Activated CD4-positive, alpha-beta T cell treated with anti-CD3 and anti-CD28 coated beads, Interleukin-2, amount 10 ng/mL, durations not matched to agents 7 days and 5 days (primary cell): ENCODE measurements around the gene CCDC47. TPM values are rescaled to one million over a fixed set of nuclear protein-coding genes. Genes with fewer than 3 reads are reported as not detected.

Experiments
- CTCF ChIA-PET: fragments of 350-600 bp; sonication (Branson Sonifier 250); formaldehyde crosslinking; loops from one replicate; lab custom pipeline; 2021; ENCODE audit warnings: antibody characterized with exemption; lab: Charles Lee
- POLR2A ChIA-PET: fragments of 350-600 bp; sonication (Branson Sonifier 250); formaldehyde crosslinking; loops from one replicate; lab custom pipeline; 2021; ENCODE audit warnings: antibody characterized with exemption; lab: Charles Lee
- DNase-seq: peaks from one replicate; pipeline ENCODE4 v3.0.0-alpha.2; 2020
- H3K27ac Mint-ChIP-seq: one replicate; pipeline ENCODE4 v1.8.0; 2021; ENCODE audit warnings: mild to moderate bottlenecking, moderate library complexity, mixed read lengths
- H3K27me3 Mint-ChIP-seq: one replicate; pipeline ENCODE4 v1.8.0; 2021; ENCODE audit warnings: mixed read lengths
- H3K36me3 Mint-ChIP-seq: one replicate; pipeline ENCODE4 v1.8.0; 2021; ENCODE audit warnings: low read depth, mixed read lengths
- H3K4me1 Mint-ChIP-seq: one replicate; pipeline ENCODE4 v1.8.0; 2021; ENCODE audit warnings: mixed read lengths
- H3K4me3 Mint-ChIP-seq: one replicate; pipeline ENCODE4 v1.8.0; 2021; ENCODE audit warnings: mild to moderate bottlenecking, moderate library complexity, mixed read lengths
- H3K9me3 Mint-ChIP-seq: one replicate; pipeline ENCODE4 v1.8.0; 2021; ENCODE audit warnings: mixed read lengths
- total RNA-seq, 2 experiments: library from RNA; stranded (reverse); gene quantifications; one replicate each; pipeline ENCODE4 v1.2.3, GENCODE V29; 2021

CCDC47 gene
- total RNA-seq, 2 experiments from 2014 or later, result 59.2 to 65.4 TPM

- Mint-ChIP-seq H3K27ac (no peak overlapping the region), H3K4me1 (peaks cover 9% of the 10 kb centered on the region), H3K4me3 (no peak overlapping the region), H3K9me3 (no peaks in the 10 kb centered on the region), H3K36me3 (peaks cover 31% of the 10 kb centered on the region), H3K27me3 (no peaks in the 10 kb centered on the region)
- ChIA-PET CTCF (interaction anchor here (0.8 to 3.2 kb wide), 7 partner anchors 12 to 289 kb away, joined by 3 to 11 read pairs (median 4); no protein-coding TSS in a partner anchor), POLR2A (no interaction called here)
- no peak for DNase-seq
These were observed 58.7 kb downstream of the CCDC47 start for GRCh38 chr17:63714550-63715277.

DNA sequence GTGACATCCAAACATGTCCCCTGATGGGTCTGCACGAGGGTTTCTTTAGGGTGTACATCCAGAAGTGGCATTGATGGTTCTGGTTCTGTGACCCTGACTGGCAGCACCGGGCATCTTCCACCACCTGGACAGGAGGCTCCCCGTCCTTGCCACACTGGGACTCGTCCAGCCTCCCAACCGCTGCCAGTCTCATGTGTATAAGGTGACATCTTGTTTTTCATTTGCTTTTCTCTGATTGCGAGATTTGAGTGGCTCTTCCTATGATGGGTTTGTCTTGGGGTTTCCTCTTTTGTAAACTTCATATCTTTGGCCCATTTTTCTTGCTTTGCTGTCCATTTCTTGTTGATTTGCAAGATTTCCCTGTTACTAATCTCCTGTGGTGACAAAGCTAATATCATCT is 64.3 kb downstream of the CCDC47 start:
- CTCF ChIA-PET, result interaction anchor here (0.6 to 3.4 kb wide), 9 partner anchors 12 to 386 kb away, joined by 3 to 21 read pairs (median 6); no protein-coding TSS in a partner anchor
- H3K9me3 Mint-ChIP-seq, result no peaks in the 10 kb centered on the region
- no peak for DNase-seq
- peak overlapping the region; percentile 36 for H3K27ac Mint-ChIP-seq
- peaks cover 61% of the 10 kb centered on the region for H3K4me1 Mint-ChIP-seq
- no peak overlapping the region for H3K4me3 Mint-ChIP-seq
- no peaks in the 10 kb centered on the region for H3K27me3 Mint-ChIP-seq
- peaks cover 49% of the 10 kb centered on the region for H3K36me3 Mint-ChIP-seq
- POLR2A ChIA-PET, result interaction anchor here (1.1 kb wide), 1 partner anchor 10 kb away, joined by 3 read pairs; no protein-coding TSS in a partner anchor

- DNase-seq, result peak; percentile 21
- Mint-ChIP-seq H3K27me3 (no peaks in the 10 kb centered on the region), H3K4me3 (peak overlapping the region; percentile 22), H3K4me1 (peaks cover 80% of the 10 kb centered on the region), H3K27ac (peak overlapping the region; percentile 80), H3K9me3 (no peaks in the 10 kb centered on the region), H3K36me3 (peaks cover 60% of the 10 kb centered on the region)
- CTCF ChIA-PET, result interaction anchor here (0.6 to 1.9 kb wide), 4 partner anchors 9 to 281 kb away, joined by 3 to 5 read pairs (median 5); no protein-coding TSS in a partner anchor
- POLR2A ChIA-PET, result no interaction called here
These were observed 66.2 kb downstream of the CCDC47 start for GRCh38 chr17:63707151-63707550.

DNA sequence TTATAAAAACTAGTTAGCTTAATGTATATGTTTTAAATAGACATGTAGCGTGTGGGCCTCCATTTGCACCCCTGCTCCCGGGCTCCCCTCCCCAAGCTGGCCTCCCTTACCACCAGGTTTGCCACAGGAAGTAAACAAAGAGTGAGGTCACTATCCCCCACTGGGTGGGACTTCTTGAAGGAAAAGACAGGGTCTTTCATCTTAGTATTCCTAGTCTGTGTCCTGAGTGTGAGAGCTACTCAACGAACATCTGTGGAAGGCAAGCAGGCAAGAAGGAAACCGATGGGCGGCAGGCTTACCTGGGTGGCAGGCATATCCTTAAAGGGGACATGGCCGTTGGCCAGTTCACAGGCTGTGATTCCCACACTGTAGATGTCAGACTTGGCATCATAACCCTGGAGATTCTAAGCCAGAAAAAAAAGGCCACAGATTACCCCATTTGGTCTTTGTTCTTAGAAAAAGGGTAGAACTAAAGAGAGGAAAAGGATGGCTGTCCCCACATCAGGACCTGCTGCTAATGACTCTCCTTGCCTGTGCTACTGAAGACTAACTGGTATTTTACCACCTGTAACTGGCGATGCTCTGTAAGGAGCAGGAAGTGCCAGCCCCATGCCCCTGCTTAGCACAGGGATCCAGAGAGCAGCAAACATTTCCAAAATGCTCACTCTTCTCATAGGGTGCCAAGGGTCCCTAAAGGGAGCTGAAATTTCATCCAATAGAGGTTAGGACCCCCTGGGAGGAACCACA is 66.9 kb downstream of the CCDC47 start:
- ChIA-PET CTCF (interaction anchor here (1.0 to 1.9 kb wide), 4 partner anchors 8 to 281 kb away, joined by 3 to 5 read pairs (median 4); no protein-coding TSS in a partner anchor), POLR2A (no interaction called here)
- peaks cover 82% of the 10 kb centered on the region for H3K4me1 Mint-ChIP-seq
- peaks cover 2% of the 10 kb centered on the region for H3K9me3 Mint-ChIP-seq
- DNase-seq, result peak; percentile 24
- H3K36me3 Mint-ChIP-seq, result peaks cover 61% of the 10 kb centered on the region
- no peaks in the 10 kb centered on the region for H3K27me3 Mint-ChIP-seq
- H3K27ac Mint-ChIP-seq, result peak overlapping the region; percentile 80
- H3K4me3 Mint-ChIP-seq, result peak overlapping the region; percentile 57

DNA sequence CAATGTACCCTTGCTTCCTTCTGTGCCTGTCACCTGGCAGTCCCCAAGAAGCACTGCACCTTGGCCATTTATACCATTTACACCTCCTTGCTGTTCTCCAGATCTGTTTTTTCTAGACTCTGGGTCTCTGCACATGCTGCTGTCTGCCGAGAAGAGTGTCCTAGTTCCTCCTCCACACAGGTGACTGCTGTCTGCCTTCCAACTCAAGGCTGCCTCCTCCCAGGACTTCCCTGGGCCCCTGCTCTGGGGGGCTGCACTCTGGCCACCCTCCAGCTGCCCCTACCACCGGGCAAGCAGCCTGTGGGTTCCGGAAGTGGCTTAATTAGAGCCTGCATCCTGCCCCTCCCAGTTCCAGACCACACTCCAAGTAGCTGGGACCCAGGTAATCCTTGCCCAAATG is 67.7 kb downstream of the CCDC47 start:
- CTCF ChIA-PET, result interaction anchor here (1.0 to 1.9 kb wide), 4 partner anchors 44 to 280 kb away, joined by 3 to 5 read pairs (median 3); no protein-coding TSS in a partner anchor
- H3K36me3 Mint-ChIP-seq, result peaks cover 66% of the 10 kb centered on the region
- peaks cover 86% of the 10 kb centered on the region for H3K4me1 Mint-ChIP-seq
- H3K9me3 Mint-ChIP-seq, result peaks cover 3% of the 10 kb centered on the region
- POLR2A ChIA-PET, result no interaction called here
- peak overlapping the region; percentile 80 for H3K27ac Mint-ChIP-seq
- H3K27me3 Mint-ChIP-seq, result no peaks in the 10 kb centered on the region
- peak overlapping the region; percentile 18 for H3K4me3 Mint-ChIP-seq
- no peak for DNase-seq

DNA sequence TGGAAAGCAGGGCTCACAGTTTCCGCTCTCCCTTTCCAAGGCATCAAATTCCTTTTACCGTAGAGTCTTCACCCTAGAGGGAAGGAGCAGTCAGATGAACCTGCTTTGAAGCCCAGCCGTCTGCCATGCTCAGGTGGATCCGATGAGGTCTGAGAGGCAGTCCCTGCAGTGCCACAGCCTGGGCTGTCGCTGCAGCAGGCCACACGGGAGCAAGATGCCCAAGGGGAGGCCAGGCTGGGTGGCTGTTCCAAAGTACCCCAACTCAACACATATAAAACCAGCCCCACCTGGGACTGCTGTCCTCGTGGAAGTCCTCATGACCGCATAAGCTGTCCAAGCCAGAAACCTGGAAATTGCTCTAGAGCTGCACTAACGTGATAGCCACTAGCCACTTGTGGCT is 68.6 kb downstream of the CCDC47 start:
- peaks cover 59% of the 10 kb centered on the region for H3K36me3 Mint-ChIP-seq
- H3K4me3 Mint-ChIP-seq, result no peak overlapping the region
- peak overlapping the region; percentile 80 for H3K27ac Mint-ChIP-seq
- H3K27me3 Mint-ChIP-seq, result no peaks in the 10 kb centered on the region
- CTCF ChIA-PET, result interaction anchor here (1.0 kb wide), 1 partner anchor 45 kb away, joined by 3 read pairs; no protein-coding TSS in a partner anchor
- DNase-seq, result no peak
- peaks cover 78% of the 10 kb centered on the region for H3K4me1 Mint-ChIP-seq
- peaks cover 3% of the 10 kb centered on the region for H3K9me3 Mint-ChIP-seq
- POLR2A ChIA-PET, result no interaction called here

DNA sequence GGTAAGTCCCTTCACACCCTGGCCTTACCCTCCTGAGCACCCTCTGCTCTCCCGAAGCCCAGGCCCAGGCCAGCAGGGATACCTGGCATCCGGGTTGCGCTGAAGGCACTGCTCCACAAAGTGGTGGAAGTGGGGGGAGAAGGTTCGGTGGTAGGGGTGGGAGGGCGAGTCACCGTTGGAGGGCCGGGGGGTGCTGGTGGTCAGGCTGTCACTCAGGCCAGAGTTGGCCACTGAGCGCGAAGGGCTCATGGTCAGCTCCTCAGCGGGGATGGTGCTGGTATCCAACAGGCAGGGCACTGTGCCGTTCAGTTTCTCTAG is 69.2 kb downstream of the CCDC47 start:
- Mint-ChIP-seq H3K4me1 (peaks cover 72% of the 10 kb centered on the region), H3K36me3 (peaks cover 56% of the 10 kb centered on the region), H3K27ac (peak overlapping the region; percentile 99), H3K9me3 (peaks cover 3% of the 10 kb centered on the region), H3K27me3 (no peaks in the 10 kb centered on the region), H3K4me3 (no peak overlapping the region)
- no peak for DNase-seq
- ChIA-PET CTCF (interaction anchor here (1.1 to 2.3 kb wide), 4 partner anchors 8 to 279 kb away, joined by 3 to 11 read pairs (median 4); no protein-coding TSS in a partner anchor), POLR2A (no interaction called here)

DNA sequence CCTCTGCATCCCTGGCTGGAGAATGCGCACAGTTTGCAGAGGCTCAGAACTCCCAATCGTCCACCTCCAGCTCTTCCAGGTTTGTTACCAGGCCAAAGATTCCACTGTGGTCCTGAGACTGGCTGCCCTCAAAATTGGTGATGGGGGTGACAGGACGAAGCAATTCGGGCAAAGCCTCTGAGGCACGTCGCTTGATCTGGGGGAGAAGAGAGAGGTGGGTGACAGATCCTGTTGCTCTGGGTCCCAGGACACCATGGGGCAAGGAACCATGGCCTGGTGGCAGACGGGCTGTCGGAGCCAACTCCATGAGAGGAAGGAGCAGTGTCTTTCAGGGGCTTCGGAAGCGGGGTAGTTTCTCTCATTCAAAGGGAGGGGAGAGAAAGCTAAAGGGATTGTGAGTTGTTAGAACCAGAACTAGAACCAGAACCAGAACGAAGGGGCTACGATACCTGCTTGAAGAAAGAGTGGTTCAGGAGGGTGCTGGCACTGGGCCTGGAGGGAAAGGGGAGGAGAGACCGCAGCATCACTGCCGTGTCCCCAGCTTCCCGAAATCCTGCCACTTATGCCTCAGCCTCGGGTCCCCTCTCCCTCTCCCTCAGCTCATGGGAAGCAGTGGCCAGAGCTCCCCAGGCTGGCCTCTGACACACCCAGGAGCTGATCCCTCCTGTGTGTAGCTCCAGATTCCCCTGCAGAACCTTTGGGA is 69.7 kb downstream of the CCDC47 start:
- H3K4me1 Mint-ChIP-seq, result peaks cover 67% of the 10 kb centered on the region
- no peaks in the 10 kb centered on the region for H3K27me3 Mint-ChIP-seq
- ChIA-PET POLR2A (no interaction called here), CTCF (interaction anchor here (1.1 to 2.3 kb wide), 5 partner anchors 8 to 278 kb away, joined by 3 to 11 read pairs (median 4); no protein-coding TSS in a partner anchor)
- peaks cover 3% of the 10 kb centered on the region for H3K9me3 Mint-ChIP-seq
- peaks cover 55% of the 10 kb centered on the region for H3K36me3 Mint-ChIP-seq
- peak overlapping the region; percentile 96 for H3K4me3 Mint-ChIP-seq
- DNase-seq, result no peak
- H3K27ac Mint-ChIP-seq, result peak overlapping the region; percentile 99

DNA sequence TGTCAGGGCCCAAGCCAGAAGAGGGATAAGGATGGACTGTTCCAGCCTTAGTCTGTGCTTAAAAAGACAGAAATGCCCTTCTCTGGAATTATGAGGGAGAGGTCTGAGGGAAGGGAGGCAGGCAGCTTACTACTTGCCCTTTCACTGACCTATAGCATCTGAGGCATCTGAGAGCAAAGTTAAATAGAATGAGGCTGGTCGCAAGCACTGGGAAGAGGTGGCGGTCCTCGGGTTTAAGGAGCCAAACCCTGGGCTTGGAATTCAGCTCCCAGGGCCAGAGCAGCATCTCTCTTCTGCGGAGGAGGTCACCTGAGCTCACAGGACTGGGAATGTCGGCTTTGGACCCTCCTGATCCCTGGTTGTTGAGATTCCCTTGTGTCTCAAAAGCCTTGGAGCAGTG is 70.4 kb downstream of the CCDC47 start:
- POLR2A ChIA-PET, result no interaction called here
- Mint-ChIP-seq H3K4me3 (peak overlapping the region; percentile 96), H3K9me3 (peaks cover 3% of the 10 kb centered on the region), H3K4me1 (peaks cover 60% of the 10 kb centered on the region), H3K36me3 (peaks cover 57% of the 10 kb centered on the region), H3K27ac (peak overlapping the region; percentile 99), H3K27me3 (no peaks in the 10 kb centered on the region)
- DNase-seq, result no peak
- CTCF ChIA-PET, result interaction anchor here (0.6 to 2.3 kb wide), 8 partner anchors 9 to 277 kb away, joined by 3 to 11 read pairs (median 4); no protein-coding TSS in a partner anchor

- CTCF ChIA-PET, result interaction anchor here (0.6 to 2.3 kb wide), 7 partner anchors 9 to 146 kb away, joined by 3 to 11 read pairs (median 4); no protein-coding TSS in a partner anchor
- H3K36me3 Mint-ChIP-seq, result peaks cover 60% of the 10 kb centered on the region
- H3K4me1 Mint-ChIP-seq, result peaks cover 62% of the 10 kb centered on the region
- H3K27ac Mint-ChIP-seq, result peak overlapping the region; percentile 99
- POLR2A ChIA-PET, result interaction anchor here (1.0 kb wide), 1 partner anchor 40 kb away, joined by 3 read pairs; no protein-coding TSS in a partner anchor
- no peaks in the 10 kb centered on the region for H3K27me3 Mint-ChIP-seq
- DNase-seq, result no peak
- peaks cover 3% of the 10 kb centered on the region for H3K9me3 Mint-ChIP-seq
- peak overlapping the region; percentile 96 for H3K4me3 Mint-ChIP-seq
These were observed 70.7 kb downstream of the CCDC47 start for GRCh38 chr17:63702721-63703015.

DNA sequence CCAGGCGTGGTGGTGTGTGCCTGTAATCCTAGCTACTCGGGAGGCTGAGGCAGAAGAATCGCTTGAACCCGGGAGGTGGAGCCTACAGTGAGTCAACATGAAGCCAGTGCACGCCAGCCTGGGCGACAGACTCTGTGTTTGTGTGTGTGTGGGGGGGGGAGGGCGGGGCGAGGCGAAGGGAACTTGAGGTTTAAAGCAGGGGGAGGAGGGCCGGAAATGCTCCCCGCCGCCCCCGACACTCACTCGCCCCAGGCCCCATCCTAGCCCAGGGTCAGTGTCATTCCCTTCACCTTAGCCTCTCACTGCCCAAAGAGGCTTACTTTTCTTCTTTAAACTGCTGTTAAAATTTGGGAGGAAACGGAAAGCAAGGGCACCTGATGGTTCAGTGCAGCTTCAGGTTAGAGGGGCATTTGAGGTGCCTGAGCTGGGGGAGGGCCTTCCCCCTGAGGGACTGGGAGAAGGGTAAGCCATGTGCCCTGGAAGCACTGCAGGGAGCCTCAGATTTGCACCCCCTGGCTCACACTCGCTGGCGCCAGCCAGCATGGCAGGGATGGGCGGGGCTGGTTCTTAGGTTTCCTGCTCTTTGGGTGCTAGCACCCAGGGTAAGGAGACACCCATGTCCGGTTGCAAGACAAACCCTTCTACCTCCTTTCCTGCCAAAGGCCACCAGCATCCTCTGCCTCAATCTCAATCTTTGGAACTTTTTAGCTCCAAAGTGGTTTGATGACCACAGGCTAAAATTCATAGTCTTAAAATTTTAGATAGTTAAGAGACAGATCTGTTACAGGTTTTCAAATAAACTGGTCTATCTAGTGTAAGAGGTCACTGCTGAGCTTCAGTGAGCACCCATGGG is 71.3 kb downstream of the CCDC47 start:
- H3K9me3 Mint-ChIP-seq, result peaks cover 3% of the 10 kb centered on the region
- peak overlapping the region; percentile 96 for H3K4me3 Mint-ChIP-seq
- no peaks in the 10 kb centered on the region for H3K27me3 Mint-ChIP-seq
- peak overlapping the region; percentile 99 for H3K27ac Mint-ChIP-seq
- POLR2A ChIA-PET, result interaction anchor here (0.6 to 1.0 kb wide), 2 partner anchors 41 to 142 kb away, joined by 3 to 6 read pairs; no protein-coding TSS in a partner anchor
- peak; percentile 88 for DNase-seq
- H3K36me3 Mint-ChIP-seq, result peaks cover 62% of the 10 kb centered on the region
- H3K4me1 Mint-ChIP-seq, result peaks cover 62% of the 10 kb centered on the region
- CTCF ChIA-PET, result interaction anchor here (0.6 to 2.3 kb wide), 9 partner anchors 8 to 147 kb away, joined by 3 to 11 read pairs (median 4); no protein-coding TSS in a partner anchor
